GM23248 (cell line): Measurements from ENCODE around the gene MTG2. TPM values are rescaled to one million over a fixed set of nuclear protein-coding genes. Genes with fewer than 3 reads are reported as not detected.
A peak's percentile ranks its signal among the peaks of the same experiment; 100 is the strongest.

ENCODE experiments used
- DNase-seq: peaks from one replicate; pipeline ENCODE4 v3.0.0-alpha.2; 2015
- H2AFZ ChIP-seq: fragments of 200-600 bp; sonication (generic); 2 replicates; pipeline ENCODE4 v1.6.1; 2016; ENCODE audit warnings: antibody characterized with exemption
- H3F3A ChIP-seq: fragments of 200-600 bp; sonication (generic); 2 replicates; pipeline ENCODE4 v1.6.1; 2016; ENCODE audit warnings: mild to moderate bottlenecking, antibody characterized with exemption, mixed run types; ENCODE audit not compliant: insufficient read depth
- H3K27ac ChIP-seq: fragments of 200-600 bp; sonication (generic); 2 replicates; pipeline ENCODE4 v1.5.1; 2016; ENCODE audit warnings: mild to moderate bottlenecking
- H3K27me3 ChIP-seq: fragments of 200-600 bp; sonication (generic); replicated peaks from 2 replicates; pipeline ENCODE4 v1.6.1; 2016; ENCODE audit warnings: mild to moderate bottlenecking; ENCODE audit not compliant: insufficient read depth
- H3K36me3 ChIP-seq: fragments of 200-600 bp; sonication (generic); 2 replicates; pipeline ENCODE4 v1.6.1; 2016; ENCODE audit warnings: low read depth, mild to moderate bottlenecking
- H3K4me1 ChIP-seq: fragments of 200-600 bp; sonication (generic); 2 replicates; pipeline ENCODE4 v1.6.1; 2016; ENCODE audit warnings: mild to moderate bottlenecking; ENCODE audit not compliant: insufficient read depth
- H3K4me2 ChIP-seq: fragments of 200-600 bp; sonication (generic); one replicate; pipeline ENCODE4 v1.6.1; 2016; ENCODE audit warnings: mild to moderate bottlenecking; ENCODE audit not compliant: unreplicated experiment
- H3K4me3 ChIP-seq: fragments of 200-600 bp; sonication (generic); 2 replicates; pipeline ENCODE4 v1.5.1; 2016; ENCODE audit warnings: mild to moderate bottlenecking
- H3K79me2 ChIP-seq: fragments of 200-600 bp; sonication (generic); 2 replicates; pipeline ENCODE4 v1.6.1; 2016; ENCODE audit warnings: mild to moderate bottlenecking; ENCODE audit not compliant: insufficient read depth
- H3K9ac ChIP-seq: fragments of 200-600 bp; sonication (generic); 2 replicates; pipeline ENCODE4 v1.6.1; 2016; ENCODE audit warnings: mild to moderate bottlenecking
- H3K9me2 ChIP-seq: fragments of 200-600 bp; sonication (generic); 2 replicates; pipeline ENCODE4 v1.6.1; 2016; ENCODE audit warnings: mixed run types, mild to moderate bottlenecking, moderate library complexity; ENCODE audit not compliant: insufficient read depth
- H3K9me3 ChIP-seq: fragments of 200-600 bp; sonication (generic); one replicate; pipeline ENCODE4 v1.6.1; 2017; ENCODE audit warnings: low read depth
- H4K20me1 ChIP-seq: fragments of 200-600 bp; sonication (generic); 2 replicates; pipeline ENCODE4 v1.6.0; 2016; ENCODE audit not compliant: insufficient read depth
- EZH2 ChIP-seq: fragments of 200-600 bp; sonication (generic); IDR thresholded peaks from 2 replicates; pipeline ENCODE4 v1.6.1; 2018; ENCODE audit warnings: antibody characterized with exemption, mild to moderate bottlenecking; ENCODE audit not compliant: insufficient read depth, poor library complexity, severe bottlenecking
- EZH2phosphoT487 ChIP-seq: fragments of 200-600 bp; sonication (generic); IDR thresholded peaks from 2 replicates; pipeline ENCODE4 v1.6.1; 2018; ENCODE audit warnings: antibody characterized with exemption, moderate library complexity, mild to moderate bottlenecking, low read depth; ENCODE audit not compliant: insufficient read depth
- WGBS, 2 experiments: methylation state at CpG; one replicate each; pipeline ENCODE4 v1.1.6; 2015 to 2017; ENCODE audit warnings: low lambda C conversion rate in 2 of 2, low coverage in 1 of 2; ENCODE audit errors: missing lambda C conversion rate in 2 of 2; 5-methylcytosine and 5-hydroxymethylcytosine counted together
- in situ Hi-C: fragments of 300-500 bp; cut with MboI; formaldehyde crosslinking; loops from 2 replicates; pipeline ENCODE4 v1.15.0; 2020
- polyA plus RNA-seq: library from polyadenylated mRNA; unstranded; fragments of >200 nt; fragmentation: Nextera tagmentation; extraction: Ambion mirVana; gene quantifications from 2 replicates; pipeline ENCODE4 v1.2.1, GENCODE V29; 2016
- total RNA-seq: library from RNA; depleted of rRNA; stranded (reverse); fragments of >200 nt; shearing (Covaris generic); gene quantifications from 2 replicates; pipeline ENCODE4 v1.2.3, GENCODE V29; 2014

The MTG2 gene
- total and polyA plus RNA-seq, 2 experiments from 2014 or later, result 17.3 to 20.2 TPM

GRCh38 chr20:62151225-62151624 is 31.6 kb upstream of the MTG2 start:
- H3K79me2 ChIP-seq, result peaks cover 99% of the 10 kb centered on the region
- no peak overlapping the region for H3K4me3 ChIP-seq
- no peaks in the 10 kb centered on the region for H3K9me3 ChIP-seq
- in situ Hi-C loops, result no loop called here
- DNase-seq, result no peak
- no peaks in the 10 kb centered on the region for H3F3A ChIP-seq
- peaks cover 7% of the 10 kb centered on the region; the same call in 1 of the 2 replicates for H4K20me1 ChIP-seq
- 91% methylated on average over 10 to 11 of the region's 11 CpGs for WGBS, 2 experiments
- no peak overlapping the region for H2AFZ ChIP-seq
- no peaks in the 10 kb centered on the region; the same call in 1 of the 2 replicates for H3K4me1 ChIP-seq
- H3K27me3 ChIP-seq, result no peaks in the 10 kb centered on the region
- TF ChIP-seq EZH2, result no peak
- TF ChIP-seq EZH2phosphoT487, result no peak
- H3K36me3 ChIP-seq, result no peaks in the 10 kb centered on the region
- no peaks in the 10 kb centered on the region for H3K9me2 ChIP-seq
- H3K9ac ChIP-seq, result no peak overlapping the region
- H3K4me2 ChIP-seq, result no peak overlapping the region
- H3K27ac ChIP-seq, result no peak overlapping the region

GRCh38 chr20:62151835-62152364 is 30.9 kb upstream of the MTG2 start:
- H3K36me3 ChIP-seq, result no peaks in the 10 kb centered on the region
- no peak overlapping the region for H3K4me3 ChIP-seq
- in situ Hi-C loops, result no loop called here
- H3K79me2 ChIP-seq, result peaks cover 99% of the 10 kb centered on the region
- H4K20me1 ChIP-seq, result peaks cover 7% of the 10 kb centered on the region; the same call in 1 of the 2 replicates
- DNase-seq, result no peak
- H3K4me1 ChIP-seq, result no peaks in the 10 kb centered on the region; the same call in 1 of the 2 replicates
- no peak overlapping the region for H2AFZ ChIP-seq
- H3K27me3 ChIP-seq, result no peaks in the 10 kb centered on the region
- H3K9me2 ChIP-seq, result no peaks in the 10 kb centered on the region
- H3K27ac ChIP-seq, result no peak overlapping the region
- H3K9me3 ChIP-seq, result no peaks in the 10 kb centered on the region
- WGBS, 2 experiments, result 85 to 86% methylated on average over 16 to 23 of the region's 23 CpGs
- no peak for TF ChIP-seq EZH2
- no peak for TF ChIP-seq EZH2phosphoT487
- H3K9ac ChIP-seq, result no peak overlapping the region
- no peak overlapping the region for H3K4me2 ChIP-seq
- H3F3A ChIP-seq, result no peaks in the 10 kb centered on the region

GRCh38 chr20:62155428-62156253 is 27.2 kb upstream of the MTG2 start:
- peaks cover 7% of the 10 kb centered on the region; the same call in 1 of the 2 replicates for H4K20me1 ChIP-seq
- DNase-seq, result peak; percentile 46
- no peak overlapping the region for H3K4me2 ChIP-seq
- no peaks in the 10 kb centered on the region for H3K9me3 ChIP-seq
- H3K4me3 ChIP-seq, result no peak overlapping the region
- H3K4me1 ChIP-seq, result peaks cover 6% of the 10 kb centered on the region
- no peak for TF ChIP-seq EZH2
- no peak for TF ChIP-seq EZH2phosphoT487
- peaks cover 97% of the 10 kb centered on the region for H3K79me2 ChIP-seq
- H3K9me2 ChIP-seq, result no peaks in the 10 kb centered on the region
- H3K27ac ChIP-seq, result no peak overlapping the region
- H3F3A ChIP-seq, result no peaks in the 10 kb centered on the region
- no peak overlapping the region for H3K9ac ChIP-seq
- in situ Hi-C loops, result no loop called here
- H2AFZ ChIP-seq, result no peak overlapping the region
- H3K36me3 ChIP-seq, result no peaks in the 10 kb centered on the region
- H3K27me3 ChIP-seq, result no peaks in the 10 kb centered on the region
- 92 to 95% methylated on average over 29 of the region's 29 CpGs for WGBS, 2 experiments

- H3K79me2 ChIP-seq, result peaks cover 95% of the 10 kb centered on the region
- no peaks in the 10 kb centered on the region for H3K27me3 ChIP-seq
- no peaks in the 10 kb centered on the region for H3K9me2 ChIP-seq
- H3K36me3 ChIP-seq, result no peaks in the 10 kb centered on the region
- 74% methylated on average over 3 of the region's 3 CpGs for WGBS, 2 experiments
- in situ Hi-C loops, result no loop called here
- no peaks in the 10 kb centered on the region for H3F3A ChIP-seq
- no peak overlapping the region for H2AFZ ChIP-seq
- no peak overlapping the region for H3K27ac ChIP-seq
- DNase-seq, result no peak
- H3K4me2 ChIP-seq, result no peak overlapping the region
- TF ChIP-seq EZH2, result no peak
- TF ChIP-seq EZH2phosphoT487, result no peak
- no peak overlapping the region for H3K9ac ChIP-seq
- peaks cover 7% of the 10 kb centered on the region; the same call in 1 of the 2 replicates for H4K20me1 ChIP-seq
- no peaks in the 10 kb centered on the region for H3K9me3 ChIP-seq
- peaks cover 10% of the 10 kb centered on the region for H3K4me1 ChIP-seq
- no peak overlapping the region for H3K4me3 ChIP-seq
These were observed 26.6 kb upstream of the MTG2 start for GRCh38 chr20:62156254-62156556.
